Smooth muscle cell (in vitro differentiated cells): Measurements from ENCODE around the gene RPS6KA2. TPM values are rescaled to one million over a fixed set of nuclear protein-coding genes. Genes with fewer than 3 reads are reported as not detected.

ENCODE experiments used
- DNase-seq: peaks from one replicate; lab custom pipeline; 2025; ENCODE audit not compliant: unreplicated experiment; lab: John Stamatoyannopoulos, UW
- H2AFZ ChIP-seq: fragments of 200-600 bp; sonication (generic); 2 replicates; pipeline ENCODE4 v1.6.0; 2016; ENCODE audit warnings: antibody characterized with exemption, low read depth, mild to moderate bottlenecking
- H3F3A ChIP-seq: fragments of 200-600 bp; sonication (generic); 2 replicates; pipeline ENCODE4 v1.6.0; 2017; ENCODE audit warnings: antibody characterized with exemption, low read depth
- H3K27ac ChIP-seq: fragments of 200-600 bp; sonication (generic); 2 replicates; pipeline ENCODE4 v1.5.1; 2016; ENCODE audit warnings: low read depth, mild to moderate bottlenecking
- H3K27me3 ChIP-seq: fragments of 200-600 bp; sonication (generic); 2 replicates; pipeline ENCODE4 v1.6.1; 2016; ENCODE audit warnings: low read depth, mild to moderate bottlenecking
- H3K36me3 ChIP-seq: fragments of 200-600 bp; sonication (generic); 2 replicates; pipeline ENCODE4 v1.5.1; 2016; ENCODE audit warnings: low read depth
- H3K4me1 ChIP-seq: fragments of 200-600 bp; sonication (generic); 2 replicates; pipeline ENCODE4 v1.5.1; 2016; ENCODE audit warnings: low read depth
- H3K4me2 ChIP-seq: fragments of 200-600 bp; sonication (generic); 2 replicates; pipeline ENCODE4 v1.6.0; 2016; ENCODE audit warnings: mild to moderate bottlenecking
- H3K4me3 ChIP-seq: fragments of 200-600 bp; sonication (generic); 2 replicates; pipeline ENCODE4 v1.5.1; 2016; ENCODE audit warnings: mild to moderate bottlenecking
- H3K79me2 ChIP-seq: fragments of 200-600 bp; sonication (generic); 2 replicates; pipeline ENCODE4 v1.6.0; 2016; ENCODE audit warnings: low read depth, mild to moderate bottlenecking
- H3K9ac ChIP-seq: fragments of 200-600 bp; sonication (generic); 2 replicates; pipeline ENCODE4 v1.6.0; 2016; ENCODE audit warnings: low read depth
- H3K9me3 ChIP-seq: fragments of 200-600 bp; sonication (generic); replicated peaks from 2 replicates; pipeline ENCODE4 v1.5.1; 2016; ENCODE audit warnings: low read depth
- H4K20me1 ChIP-seq: fragments of 200-600 bp; sonication (generic); 2 replicates; pipeline ENCODE4 v1.6.0; 2016; ENCODE audit warnings: low read depth
- CTCF ChIP-seq: fragments of 200-600 bp; sonication (generic); IDR thresholded peaks from 2 replicates; pipeline ENCODE4 v1.5.1; 2017; ENCODE audit warnings: borderline replicate concordance, mild to moderate bottlenecking, antibody characterized with exemption; ENCODE audit not compliant: insufficient read depth, poor library complexity, severe bottlenecking
- WGBS: methylation state at CpG from one replicate; pipeline ENCODE4 v1.1.7; 2016; ENCODE audit warnings: low lambda C conversion rate; 5-methylcytosine and 5-hydroxymethylcytosine counted together
- polyA plus RNA-seq: library from polyadenylated mRNA; unstranded; fragments of >200 nt; fragmentation: Nextera tagmentation; extraction: Ambion mirVana; gene quantifications from 2 replicates; pipeline ENCODE4 v1.2.1, GENCODE V29; 2016
- total RNA-seq: library from RNA; depleted of rRNA; stranded (reverse); fragments of >200 nt; gene quantifications from 2 replicates; pipeline ENCODE4 v1.2.3, GENCODE V29; 2014

RPS6KA2 gene
- total and polyA plus RNA-seq, 2 experiments from 2014 or later = 7.8 to 10.4 TPM

GRCh38 chr6:166463359-166464067, 163.5 kb downstream of the RPS6KA2 start:
- H4K20me1 ChIP-seq = no peaks in the 10 kb centered on the region

GRCh38 chr6:166462461-166463135, 164.5 kb downstream of the RPS6KA2 start:
- Histone ChIP-seq H4K20me1 (no peaks in the 10 kb centered on the region), H2AFZ (no peak overlapping the region), H3K4me1 (no peaks in the 10 kb centered on the region), H3K79me2 (no peaks in the 10 kb centered on the region), H3K27ac (no peak overlapping the region), H3K9ac (no peak overlapping the region), H3K27me3 (no peaks in the 10 kb centered on the region), H3K4me2 (no peak overlapping the region), H3F3A (no peaks in the 10 kb centered on the region), H3K36me3 (no peaks in the 10 kb centered on the region), H3K9me3 (no peaks in the 10 kb centered on the region), H3K4me3 (no peak overlapping the region)
- no peak for DNase-seq
- WGBS = 96% methylated on average over 25 of the region's 25 CpGs
- no peak for TF ChIP-seq CTCF

More at GRCh38 chr6:166463359-166464067, 163.5 kb downstream of the RPS6KA2 start:
- Histone ChIP-seq H3K4me2 (no peak overlapping the region), H3K27ac (no peak overlapping the region), H3F3A (no peaks in the 10 kb centered on the region), H3K36me3 (no peaks in the 10 kb centered on the region), H3K9ac (no peak overlapping the region), H2AFZ (no peak overlapping the region), H3K79me2 (no peaks in the 10 kb centered on the region), H3K9me3 (no peaks in the 10 kb centered on the region), H3K27me3 (no peaks in the 10 kb centered on the region), H3K4me1 (no peaks in the 10 kb centered on the region), H3K4me3 (no peak overlapping the region)
- TF ChIP-seq CTCF = no peak
- DNase-seq = no peak
- 96% methylated on average over 23 of the region's 23 CpGs for WGBS

- no peak for TF ChIP-seq CTCF
- no peaks in the 10 kb centered on the region for H3K4me1 ChIP-seq
- 95% methylated on average over 9 of the region's 9 CpGs for WGBS
Measured at GRCh38 chr6:166461821-166462460, 165.1 kb downstream of the RPS6KA2 start.

More at GRCh38 chr6:166461821-166462460, 165.1 kb downstream of the RPS6KA2 start:
- Histone ChIP-seq H3K79me2 (no peaks in the 10 kb centered on the region), H3K36me3 (no peaks in the 10 kb centered on the region), H4K20me1 (no peaks in the 10 kb centered on the region), H3K9ac (no peak overlapping the region), H3K4me2 (no peak overlapping the region), H3K4me3 (no peak overlapping the region), H3K9me3 (no peaks in the 10 kb centered on the region), H3F3A (no peaks in the 10 kb centered on the region), H3K27me3 (no peaks in the 10 kb centered on the region), H3K27ac (no peak overlapping the region), H2AFZ (no peak overlapping the region)
- no peak for DNase-seq
